Right atrium auricular region (tissue), 2 donors: ENCODE measurements around the gene C17orf107. TPM values are rescaled to one million over a fixed set of nuclear protein-coding genes. Genes with fewer than 3 reads are reported as not detected.

Source experiments
- DNase-seq: peaks from one replicate; pipeline ENCODE4 v3.0.0-alpha.2; 2019; ENCODE audit warnings: low spot score
- H3K27ac ChIP-seq, 2 donors: fragments of 200-600 bp; sonication (generic); 1 replicate in 1 of 2; 2 replicates in 1 of 2; pipeline ENCODE4 v1.5.1; 2016 to 2019
- H3K27me3 ChIP-seq, 2 donors: fragments of 200-600 bp; sonication (generic); one replicate each; pipeline versions ENCODE4 v1.5.1 to v1.6.0; 2017 to 2019
- H3K36me3 ChIP-seq: fragments of 200-600 bp; sonication (generic); one replicate; pipeline ENCODE4 v1.5.1; 2016
- H3K4me1 ChIP-seq, 2 donors: fragments of 200-600 bp; sonication (generic); one replicate each; pipeline versions ENCODE4 v1.5.1 to v1.6.0; 2017 to 2019
- H3K4me3 ChIP-seq, 2 donors: fragments of 200-600 bp; sonication (generic); 1 replicate in 1 of 2; 2 replicates in 1 of 2; pipeline ENCODE4 v1.5.1; 2017 to 2019; ENCODE audit warnings: mild to moderate bottlenecking in 1 of 2, moderate library complexity in 1 of 2
- H3K9me3 ChIP-seq, 2 donors: fragments of 200-600 bp; sonication (generic); one replicate each; pipeline ENCODE4 v1.5.1; 2019
- total RNA-seq, 2 donors: library from RNA; depleted of rRNA; stranded (reverse); fragments of >200 nt; gene quantifications; one replicate each; pipeline ENCODE4 v1.1.0, GENCODE V29; 2016
- TF ChIP-seq, protein P1 (sequence below), 2 donors: fragments of 200-600 bp; sonication (generic); IDR thresholded peaks; one replicate each; pipeline ENCODE4 v1.5.1; 2019; ENCODE audit warnings: antibody characterized with exemption in 2 of 2

C17orf107 gene
- total RNA-seq, 2 donors from 2014 or later, result 1.7 to 4.2 TPM

DNA sequence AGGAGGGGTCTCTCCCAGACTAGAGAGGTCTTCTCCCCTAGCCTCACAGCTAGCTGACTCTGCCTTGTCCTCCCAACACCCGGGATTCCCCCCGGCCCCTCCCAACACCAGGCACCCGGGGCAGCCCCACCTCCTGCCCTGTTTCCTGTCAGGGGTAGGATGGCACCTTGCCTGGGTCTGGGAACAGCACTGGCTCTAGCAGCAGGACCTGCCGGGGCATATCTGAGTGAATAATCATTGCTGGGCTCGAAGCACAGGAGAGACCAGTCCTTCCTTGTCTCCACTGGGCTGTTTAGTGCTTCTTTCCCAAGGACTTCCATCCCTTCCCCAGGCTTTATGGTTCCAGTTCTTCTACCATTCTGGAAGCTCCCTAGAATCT, 40.5 kb upstream of the C17orf107 start:
- no peak overlapping the region for H3K4me3 ChIP-seq
- peak overlapping the region; percentile 47 to 64 for H3K27ac ChIP-seq
- no peaks in the 10 kb centered on the region for H3K9me3 ChIP-seq
- H3K36me3 ChIP-seq, result no peaks in the 10 kb centered on the region
- TF ChIP-seq, protein P1, sequence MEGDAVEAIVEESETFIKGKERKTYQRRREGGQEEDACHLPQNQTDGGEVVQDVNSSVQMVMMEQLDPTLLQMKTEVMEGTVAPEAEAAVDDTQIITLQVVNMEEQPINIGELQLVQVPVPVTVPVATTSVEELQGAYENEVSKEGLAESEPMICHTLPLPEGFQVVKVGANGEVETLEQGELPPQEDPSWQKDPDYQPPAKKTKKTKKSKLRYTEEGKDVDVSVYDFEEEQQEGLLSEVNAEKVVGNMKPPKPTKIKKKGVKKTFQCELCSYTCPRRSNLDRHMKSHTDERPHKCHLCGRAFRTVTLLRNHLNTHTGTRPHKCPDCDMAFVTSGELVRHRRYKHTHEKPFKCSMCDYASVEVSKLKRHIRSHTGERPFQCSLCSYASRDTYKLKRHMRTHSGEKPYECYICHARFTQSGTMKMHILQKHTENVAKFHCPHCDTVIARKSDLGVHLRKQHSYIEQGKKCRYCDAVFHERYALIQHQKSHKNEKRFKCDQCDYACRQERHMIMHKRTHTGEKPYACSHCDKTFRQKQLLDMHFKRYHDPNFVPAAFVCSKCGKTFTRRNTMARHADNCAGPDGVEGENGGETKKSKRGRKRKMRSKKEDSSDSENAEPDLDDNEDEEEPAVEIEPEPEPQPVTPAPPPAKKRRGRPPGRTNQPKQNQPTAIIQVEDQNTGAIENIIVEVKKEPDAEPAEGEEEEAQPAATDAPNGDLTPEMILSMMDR (IDR thresholded peaks at IDR 0.05), result no peak
- H3K27me3 ChIP-seq, result no peaks in the 10 kb centered on the region
- DNase-seq, result no peak
- H3K4me1 ChIP-seq, result peaks cover 0 to 46% of the 10 kb centered on the region in 2 donors

GRCh38 chr17:4859816-4860625, 39.3 kb upstream of the C17orf107 start:
- Histone ChIP-seq H3K4me1 (peaks cover 0 to 46% of the 10 kb centered on the region in 2 donors), H3K27me3 (no peaks in the 10 kb centered on the region), H3K9me3 (no peaks in the 10 kb centered on the region), H3K27ac (no peak overlapping the region), H3K4me3 (no peak overlapping the region), H3K36me3 (no peaks in the 10 kb centered on the region)
- TF ChIP-seq, protein P1 (IDR thresholded peaks at IDR 0.05), result no peak
- DNase-seq, result no peak

- Histone ChIP-seq H3K4me3 (no peak overlapping the region), H3K36me3 (no peaks in the 10 kb centered on the region), H3K9me3 (no peaks in the 10 kb centered on the region), H3K27me3 (no peaks in the 10 kb centered on the region), H3K27ac (no peak overlapping the region), H3K4me1 (peaks cover 0 to 46% of the 10 kb centered on the region in 2 donors)
- DNase-seq, result no peak
- TF ChIP-seq, protein P1 (IDR thresholded peaks at IDR 0.05), result no peak
These were observed 38.7 kb upstream of the C17orf107 start for GRCh38 chr17:4860651-4861050.

DNA sequence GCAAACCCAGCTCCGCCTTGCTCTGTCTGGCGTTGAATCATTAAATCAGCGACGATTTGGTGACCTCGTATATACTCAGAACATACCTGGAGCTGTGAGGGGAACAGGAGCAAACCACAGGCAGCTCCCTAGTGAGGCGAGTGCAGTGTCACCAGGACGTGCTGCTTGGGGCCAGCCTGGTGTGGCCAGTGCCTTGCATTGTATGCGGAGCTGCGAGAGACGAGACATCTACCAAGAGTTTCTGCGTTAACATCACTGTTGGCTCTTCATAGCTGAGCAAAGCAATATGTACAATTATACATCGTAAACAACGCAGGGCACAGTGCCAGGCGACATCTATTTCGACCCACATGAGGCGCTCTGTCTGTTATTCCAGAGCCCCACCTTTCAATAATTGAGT, 38.3 kb upstream of the C17orf107 start:
- no peak for DNase-seq
- H3K4me1 ChIP-seq, result peaks cover 0 to 44% of the 10 kb centered on the region in 2 donors
- H3K27ac ChIP-seq, result no peak overlapping the region
- H3K4me3 ChIP-seq, result no peak overlapping the region
- H3K27me3 ChIP-seq, result no peaks in the 10 kb centered on the region
- H3K36me3 ChIP-seq, result no peaks in the 10 kb centered on the region
- TF ChIP-seq, protein P1 (IDR thresholded peaks at IDR 0.05), result no peak
- H3K9me3 ChIP-seq, result no peaks in the 10 kb centered on the region

GRCh38 chr17:4862720-4863119, 36.6 kb upstream of the C17orf107 start:
- Histone ChIP-seq H3K27ac (no peak overlapping the region), H3K9me3 (no peaks in the 10 kb centered on the region), H3K4me3 (no peak overlapping the region), H3K36me3 (no peaks in the 10 kb centered on the region), H3K27me3 (no peaks in the 10 kb centered on the region), H3K4me1 (peaks cover 0 to 29% of the 10 kb centered on the region in 2 donors)
- no peak for DNase-seq
- TF ChIP-seq, protein P1 (IDR thresholded peaks at IDR 0.05), result no peak
